H1 (cell line): ENCODE results near the gene FSTL4. TPM values are rescaled to one million over a fixed set of nuclear protein-coding genes. Genes with fewer than 3 reads are reported as not detected.

Source experiments
- CTCF ChIA-PET: fragments of 300-600 bp; sonication (Branson Sonifier 250); formaldehyde crosslinking; loops from one replicate; lab custom pipeline; 2021; ENCODE audit not compliant: partially characterized antibody; lab: Charles Lee
- POLR2A ChIA-PET: fragments of 300-600 bp; sonication (Branson Sonifier 250); formaldehyde crosslinking; loops from one replicate; lab custom pipeline; 2021; ENCODE audit warnings: inconsistent platforms; ENCODE audit not compliant: partially characterized antibody; lab: Charles Lee
- DNase-seq, 2 experiments: peaks; one replicate each; pipeline versions ENCODE4 v3.0.0 to v3.0.0-alpha.2; 2010 to 2022; ENCODE audit warnings: low spot score in 2 of 2, low read depth in 1 of 2, mixed read lengths in 1 of 2
- FAIRE-seq: peaks from 2 replicates; lab custom pipeline; 2011; peaks lifted over from hg19 to GRCh38; lab: Jason Lieb, UNC
- H2AFZ ChIP-seq: 2 replicates; pipeline ENCODE4 v1.8.1; 2012; ENCODE audit warnings: low read length, inconsistent platforms
- H2AK5ac ChIP-seq: 2 replicates; pipeline ENCODE4 v1.6.1; 2013; ENCODE audit warnings: low read depth, low read length
- H2BK120ac ChIP-seq: replicated peaks from 2 replicates; pipeline ENCODE3; 2013; ENCODE audit warnings: low read depth, low read length, inconsistent platforms
- H2BK12ac ChIP-seq: 2 replicates; pipeline ENCODE4 v1.6.1; 2013; ENCODE audit warnings: low read depth, low read length
- H2BK15ac ChIP-seq: 2 replicates; pipeline ENCODE4 v1.6.1; 2013; ENCODE audit warnings: low read length
- H2BK20ac ChIP-seq: 2 replicates; pipeline ENCODE4 v1.6.1; 2013; ENCODE audit warnings: low read length
- H2BK5ac ChIP-seq: 2 replicates; pipeline ENCODE4 v1.6.1; 2013; ENCODE audit warnings: low read depth, low read length
- H3K14ac ChIP-seq: 2 replicates; pipeline ENCODE4 v1.6.1; 2013; ENCODE audit warnings: inconsistent platforms; ENCODE audit not compliant: insufficient read length
- H3K18ac ChIP-seq: 2 replicates; pipeline ENCODE4 v1.6.1; 2013; ENCODE audit warnings: low read length; ENCODE audit errors: extremely low read depth
- H3K23ac ChIP-seq: 2 replicates; pipeline ENCODE4 v1.6.1; 2013; ENCODE audit warnings: inconsistent platforms; ENCODE audit not compliant: insufficient read length
- H3K23me2 ChIP-seq: 2 replicates; pipeline ENCODE4 v1.6.1; 2013; ENCODE audit warnings: low read depth, low read length
- H3K27ac ChIP-seq: 2 replicates; pipeline ENCODE4 v1.6.1; 2011; ENCODE audit warnings: low read depth, low read length, inconsistent platforms
- H3K27me3 ChIP-seq, 4 experiments: replicated peaks in 1 of 4; 1 replicate in 1 of 4; 2 replicates in 3 of 4; pipeline versions ENCODE4 v1.6.1 to v1.8.1; 2011 to 2013; ENCODE audit warnings: low read length in 3 of 4, mild to moderate bottlenecking in 3 of 4, inconsistent platforms in 2 of 4, mixed read lengths in 2 of 4, moderate library complexity in 1 of 4; ENCODE audit not compliant: control insufficient read depth in 3 of 4, insufficient read depth in 3 of 4; ENCODE audit errors: extremely low read depth in 1 of 4
- H3K36me3 ChIP-seq, 4 experiments: 2 replicates each; pipeline versions ENCODE4 v1.6.1 to v1.8.1; 2011 to 2013; ENCODE audit warnings: mild to moderate bottlenecking in 4 of 4, low read length in 3 of 4, moderate library complexity in 2 of 4, control low read depth in 1 of 4, inconsistent platforms in 1 of 4; ENCODE audit not compliant: insufficient read depth in 4 of 4, control insufficient read depth in 2 of 4
- H3K4ac ChIP-seq: replicated peaks from 2 replicates; pipeline ENCODE3; 2013; ENCODE audit warnings: low read length, low read depth, mixed read lengths, inconsistent platforms; ENCODE audit not compliant: insufficient read length
- H3K4me1 ChIP-seq, 4 experiments: replicated peaks in 1 of 4; 1 replicate in 1 of 4; 2 replicates in 3 of 4; pipeline versions ENCODE4 v1.6.1 to v1.8.1; 2011 to 2013; ENCODE audit warnings: low read length in 3 of 4, inconsistent platforms in 2 of 4, mixed read lengths in 1 of 4; ENCODE audit not compliant: insufficient read depth in 4 of 4, control insufficient read depth in 3 of 4
- H3K4me2 ChIP-seq, 2 experiments: 2 replicates each; pipeline versions ENCODE4 v1.6.1 to v1.8.1; 2011 to 2013; ENCODE audit warnings: low read depth in 2 of 2, low read length in 2 of 2, control low read depth in 1 of 2, inconsistent platforms in 1 of 2, mild to moderate bottlenecking in 1 of 2; ENCODE audit not compliant: insufficient read depth in 1 of 2
- H3K4me3 ChIP-seq, 4 experiments: fragments of 200-600, 300-600 bp in 1 of 4; sonication (generic), shearing (Covaris generic), sonication (Bioruptor Twin) in 1 of 4; 2 replicates each; pipeline versions ENCODE4 v1.5.1 to v1.8.1; 2011 to 2016; ENCODE audit warnings: low read length in 4 of 4, low read depth in 3 of 4, control low read depth in 2 of 4, inconsistent platforms in 2 of 4, mild to moderate bottlenecking in 2 of 4, mixed read lengths in 1 of 4, moderate library complexity in 1 of 4; ENCODE audit not compliant: insufficient read depth in 2 of 4; ENCODE audit errors: extremely low read depth in 1 of 4
- H3K56ac ChIP-seq: replicated peaks from 2 replicates; pipeline ENCODE3; 2013; ENCODE audit warnings: low read depth, mild to moderate bottlenecking, mixed read lengths, low read length, inconsistent platforms; ENCODE audit not compliant: insufficient read length
- H3K79me1 ChIP-seq: 2 replicates; pipeline ENCODE4 v1.6.1; 2013; ENCODE audit warnings: low read depth, low read length, control low read depth
- H3K79me2 ChIP-seq, 2 experiments: 2 replicates each; pipeline versions ENCODE4 v1.6.1 to v1.8.1; 2012 to 2013; ENCODE audit warnings: low read length in 2 of 2, mild to moderate bottlenecking in 2 of 2, inconsistent platforms in 1 of 2; ENCODE audit not compliant: insufficient read depth in 2 of 2, control insufficient read depth in 1 of 2
- H3K9ac ChIP-seq, 4 experiments: replicated peaks in 1 of 4; 1 replicate in 1 of 4; 2 replicates in 3 of 4; pipeline versions ENCODE4 v1.6.1 to v1.8.1; 2011 to 2013; ENCODE audit warnings: low read depth in 3 of 4, low read length in 3 of 4, control low read depth in 2 of 4, mild to moderate bottlenecking in 2 of 4, moderate library complexity in 2 of 4, inconsistent platforms in 1 of 4; ENCODE audit errors: extremely low read depth in 1 of 4
- H3K9me3 ChIP-seq, 2 experiments: 2 replicates each; pipeline versions ENCODE4 v1.6.1 to v1.8.1; 2012 to 2013; ENCODE audit warnings: mild to moderate bottlenecking in 2 of 2, moderate library complexity in 2 of 2, control low read depth in 1 of 2, inconsistent platforms in 1 of 2, low read depth in 1 of 2, low read length in 1 of 2, mixed read lengths in 1 of 2; ENCODE audit not compliant: insufficient read depth in 2 of 2
- H4K20me1 ChIP-seq, 2 experiments: replicated peaks in 1 of 2; 2 replicates each; pipeline versions ENCODE3 to v1.8.1; 2011 to 2013; ENCODE audit warnings: inconsistent platforms in 2 of 2, low read length in 2 of 2, mild to moderate bottlenecking in 1 of 2; ENCODE audit not compliant: insufficient read depth in 2 of 2, control insufficient read depth in 1 of 2
- H4K5ac ChIP-seq: 2 replicates; pipeline ENCODE4 v1.6.1; 2013; ENCODE audit warnings: low read length, low read depth, mixed read lengths, inconsistent platforms; ENCODE audit not compliant: insufficient read length
- H4K8ac ChIP-seq: 2 replicates; pipeline ENCODE4 v1.8.0; 2013; ENCODE audit warnings: mild to moderate bottlenecking, moderate library complexity, low read length, inconsistent platforms; ENCODE audit not compliant: insufficient read depth; ENCODE audit errors: extremely low read depth
- H4K91ac ChIP-seq: replicated peaks from 2 replicates; pipeline ENCODE3; 2013; ENCODE audit warnings: low read length, mixed read lengths, inconsistent platforms; ENCODE audit not compliant: insufficient read length
- ATF3 ChIP-seq: IDR thresholded peaks from 2 replicates; pipeline ENCODE4 v1.6.1; 2011; ENCODE audit warnings: low read depth, mild to moderate bottlenecking, low read length; ENCODE audit not compliant: insufficient read depth
- BRCA1 ChIP-seq: IDR thresholded peaks from 2 replicates; pipeline ENCODE4 v1.6.1; 2012; ENCODE audit warnings: low read depth, low read length, improper control_type of control experiment
- CBX5 ChIP-seq: fragments of 300-800, 300-1000 bp; sonication (generic); IDR thresholded peaks from 2 replicates; pipeline ENCODE4 v1.7.1; 2016; ENCODE audit warnings: antibody characterized with exemption, low read length, low read depth
- EGR1 ChIP-seq: IDR thresholded peaks from 2 replicates; pipeline ENCODE4 v1.6.1; 2011; ENCODE audit warnings: low read depth, low read length, borderline replicate concordance
- GTF2F1 ChIP-seq: IDR thresholded peaks from 2 replicates; pipeline ENCODE4 v1.6.1; 2012; ENCODE audit warnings: low read depth, low read length, improper control_type of control experiment, borderline replicate concordance
- KDM1A ChIP-seq: fragments of 200-600, 300-600 bp; sonication (generic); IDR thresholded peaks from 2 replicates; pipeline ENCODE4 v1.7.1; 2016; ENCODE audit warnings: mild to moderate bottlenecking, low read length, borderline replicate concordance
- MAX ChIP-seq: IDR thresholded peaks from 2 replicates; pipeline ENCODE4 v1.6.1; 2012; ENCODE audit warnings: inconsistent platforms
- POLR2A ChIP-seq, 2 experiments: IDR thresholded peaks; 1 replicate in 1 of 2; 2 replicates in 1 of 2; pipeline ENCODE4 v1.6.1; 2011; ENCODE audit warnings: low read depth in 2 of 2, low read length in 2 of 2, mild to moderate bottlenecking in 2 of 2; ENCODE audit errors: control extremely low read depth in 1 of 2
- POLR2AphosphoS5 ChIP-seq: IDR thresholded peaks from 2 replicates; pipeline ENCODE4 v1.6.1; 2011; ENCODE audit warnings: low read depth, low read length
- SAP30 ChIP-seq: fragments of 300-600 bp; sonication (generic); IDR thresholded peaks from 2 replicates; pipeline ENCODE4 v1.7.1; 2012; ENCODE audit warnings: low read length, moderate library complexity, mild to moderate bottlenecking, inconsistent platforms; ENCODE audit not compliant: insufficient read depth, insufficient replicate concordance
- SP1 ChIP-seq: IDR thresholded peaks from 2 replicates; pipeline ENCODE4 v1.6.1; 2011; ENCODE audit warnings: low read depth, low read length
- SP4 ChIP-seq: IDR thresholded peaks from 2 replicates; pipeline ENCODE4 v1.6.1; 2012; ENCODE audit warnings: low read length, inconsistent platforms
- WGBS, 2 experiments: shearing (Covaris generic) in 1 of 2; methylation state at CpG; one replicate each; pipeline versions ENCODE4 v1.1.6 to v1.1.7; 2013 to 2015; ENCODE audit warnings: low lambda C conversion rate in 2 of 2, mixed read lengths in 2 of 2, inconsistent platforms in 1 of 2, low coverage in 1 of 2, missing lambda C conversion rate in 1 of 2; ENCODE audit not compliant: insufficient replicate concordance in 2 of 2, insufficient coverage in 1 of 2, insufficient read length in 1 of 2; ENCODE audit errors: extremely low coverage in 1 of 2, missing lambda C conversion rate in 1 of 2; 5-methylcytosine and 5-hydroxymethylcytosine counted together
- polyA plus RNA-seq, 7 experiments: library from polyadenylated mRNA; depleted of rRNA in 3 of 7; stranded (reverse) in 5 of 7; unstranded in 2 of 7; fragments of >200 nt in 5 of 7; fragments of 200-250 nt in 2 of 7; gene quantifications; 1 replicate in 5 of 7; 2 replicates in 1 of 7; 4 replicates in 1 of 7; pipeline versions ENCODE4 v1.2.1 to v1.2.3, GENCODE V29; 2011 to 2013; ENCODE audit warnings: missing spikeins in 2 of 7, mixed read lengths in 2 of 7
- total RNA-seq: library from RNA; stranded (reverse); fragmentation: NEBNext Ultra II Directional; extraction: Animal tissue kit (Norgen Biotek cat#: 25700); gene quantifications from 2 replicates; pipeline ENCODE4 v1.2.1, GENCODE V29; 2021
- TF ChIP-seq, protein P1 (sequence below): IDR thresholded peaks from 2 replicates; pipeline ENCODE4 v1.6.1; 2012; ENCODE audit warnings: inconsistent platforms

Gene FSTL4
- total and polyA plus RNA-seq, 2 of the 8 experiments (the other 6 are each of a cell fraction or from before 2014, with no cell fraction given), result 3.1 to 4.1 TPM

DNA sequence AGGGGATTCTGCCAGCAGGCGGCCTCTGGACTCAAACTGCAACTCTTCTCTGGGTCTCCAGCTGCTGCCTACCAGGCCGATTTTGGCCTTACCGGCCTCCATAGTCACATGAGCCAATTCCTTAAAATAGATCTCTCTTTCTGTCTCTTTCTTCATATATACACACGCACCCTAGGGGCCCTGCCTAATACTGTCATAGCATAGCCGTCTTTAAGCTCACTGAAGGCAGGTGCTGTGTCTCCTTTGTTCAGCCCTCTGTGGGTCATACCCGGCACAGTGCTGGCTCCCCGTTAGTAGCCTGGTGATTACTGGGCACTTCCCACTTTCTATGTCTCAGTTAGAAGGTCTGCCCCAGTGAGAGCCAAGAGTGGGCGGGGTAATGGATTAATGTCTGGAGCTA lies 419.6 kb downstream of the FSTL4 start:
- H3K4me2 ChIP-seq, result no peak overlapping the region
- no peaks in the 10 kb centered on the region for H3K23me2 ChIP-seq
- no peak overlapping the region for H4K91ac ChIP-seq
- no peak overlapping the region for H3K56ac ChIP-seq
- no peak overlapping the region for H2BK12ac ChIP-seq
- H2BK15ac ChIP-seq, result no peak overlapping the region
- H2BK5ac ChIP-seq, result no peak overlapping the region
- no peak overlapping the region for H3K18ac ChIP-seq
- H3K79me2 ChIP-seq, result no peaks in the 10 kb centered on the region
- no peak overlapping the region; the same call in 1 of the 2 replicates for H4K8ac ChIP-seq
- no peak overlapping the region for H3K4ac ChIP-seq
- H3K9me3 ChIP-seq, result no peaks in the 10 kb centered on the region
- no peak overlapping the region for H2AK5ac ChIP-seq
- H3K4me1 ChIP-seq, result peaks cover 0 to 4% (median 1%) of the 10 kb centered on the region in 4 experiments; a peak in 3 of 7 replicates
- no peak overlapping the region for H3K4me3 ChIP-seq
- no peaks in the 10 kb centered on the region for H3K79me1 ChIP-seq
- no peak overlapping the region for H2BK120ac ChIP-seq
- ChIA-PET CTCF (interaction anchor here (0.8 to 2.1 kb wide), 5 partner anchors 14 to 79 kb away, joined by 3 to 8 read pairs (median 3); no protein-coding TSS in a partner anchor), POLR2A (interaction anchor here (1.4 kb wide), 1 partner anchor 15 kb away, joined by 3 read pairs; no protein-coding TSS in a partner anchor)
- no peaks in the 10 kb centered on the region for H3K36me3 ChIP-seq
- no peak overlapping the region for H3K23ac ChIP-seq
- FAIRE-seq (no peak), DNase-seq (no peak)
- no peak overlapping the region for H3K14ac ChIP-seq
- H3K27ac ChIP-seq, result no peak overlapping the region
- 86% methylated on average over 8 of the region's 8 CpGs; no CpG with 5 or more reads in 1 of the 2 experiments for WGBS, 2 experiments
- no peak overlapping the region for H3K9ac ChIP-seq
- no peaks in the 10 kb centered on the region for H3K27me3 ChIP-seq
- no peak overlapping the region for H2BK20ac ChIP-seq
- no peak overlapping the region for H4K5ac ChIP-seq
- no peak overlapping the region for H2AFZ ChIP-seq
- no peaks in the 10 kb centered on the region for H4K20me1 ChIP-seq
- TF ChIP-seq BRCA1 (no peak), KDM1A (no peak), EGR1 (no peak), GTF2F1 (no peak), MAX (no peak), SP4 (no peak), SAP30 (no peak), CBX5 (no peak), ATF3 (no peak), SP1 (no peak), POLR2AphosphoS5 (no peak), POLR2A (IDR thresholded peaks at IDR 0.05; ENCODE audit: control extremely low read depth in 1 of 2, low read depth in 2 of 2, low read length in 2 of 2) (no peak)
- TF ChIP-seq, protein P1, sequence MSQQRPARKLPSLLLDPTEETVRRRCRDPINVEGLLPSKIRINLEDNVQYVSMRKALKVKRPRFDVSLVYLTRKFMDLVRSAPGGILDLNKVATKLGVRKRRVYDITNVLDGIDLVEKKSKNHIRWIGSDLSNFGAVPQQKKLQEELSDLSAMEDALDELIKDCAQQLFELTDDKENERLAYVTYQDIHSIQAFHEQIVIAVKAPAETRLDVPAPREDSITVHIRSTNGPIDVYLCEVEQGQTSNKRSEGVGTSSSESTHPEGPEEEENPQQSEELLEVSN, result no peak
